B cell (primary cell): ENCODE data around the gene HMOX2. TPM values are rescaled to one million over a fixed set of nuclear protein-coding genes. Genes with fewer than 3 reads are reported as not detected.

Experiments
- ATAC-seq: fragments of 200-7000 bp; cut with Tn5 transposase; one replicate; pipeline ENCODE4 v1.10.0; 2021; ENCODE audit warnings: low read depth, mild to moderate bottlenecking, moderate number of reproducible peaks, moderate library complexity
- CTCF ChIA-PET: fragments of 350-600 bp; sonication (Branson Sonifier 250); formaldehyde crosslinking; loops from one replicate; lab custom pipeline; 2021; ENCODE audit warnings: antibody characterized with exemption, inconsistent platforms; lab: Charles Lee
- POLR2A ChIA-PET: fragments of 350-600 bp; sonication (Branson Sonifier 250); formaldehyde crosslinking; loops from one replicate; lab custom pipeline; 2021; ENCODE audit warnings: antibody characterized with exemption; lab: Charles Lee
- DNase-seq: peaks from one replicate; pipeline ENCODE4 v3.0.0; 2013
- H2AFZ ChIP-seq: 2 replicates; pipeline ENCODE4 v1.6.1; 2012; ENCODE audit warnings: mild to moderate bottlenecking, low read depth, low read length; ENCODE audit not compliant: insufficient read depth, poor library complexity, severe bottlenecking
- H3K27ac ChIP-seq, 2 donors: 1 replicate in 1 of 2; 2 replicates in 1 of 2; pipeline ENCODE4 v1.5.1; 2012 to 2013; ENCODE audit warnings: low read length in 2 of 2, mild to moderate bottlenecking in 2 of 2, moderate library complexity in 1 of 2
- H3K27me3 ChIP-seq, 4 experiments: fragments of 200-600 bp in 1 of 4; sonication (generic) in 1 of 4; replicated peaks in 1 of 4; 1 replicate in 2 of 4; 2 replicates in 2 of 4; pipeline versions ENCODE4 v1.6.1 to v1.7.0; 2013 to 2016; ENCODE audit warnings: low read length in 3 of 4, mild to moderate bottlenecking in 2 of 4, mixed read lengths in 1 of 4, moderate library complexity in 1 of 4; ENCODE audit not compliant: insufficient read depth in 4 of 4, control insufficient read depth in 3 of 4; ENCODE audit errors: control extremely low read depth in 1 of 4
- H3K36me3 ChIP-seq, 2 experiments: replicated peaks in 1 of 2; 1 replicate in 1 of 2; 2 replicates in 1 of 2; pipeline versions ENCODE4 v1.6.1 to v1.7.1; 2013; ENCODE audit warnings: low read length in 1 of 2; ENCODE audit not compliant: insufficient read depth in 2 of 2, control insufficient read depth in 1 of 2; ENCODE audit errors: control extremely low read depth in 1 of 2, extremely low read depth in 1 of 2
- H3K4me1 ChIP-seq, 2 donors: fragments of 200-600 bp in 1 of 2; sonication (generic) in 1 of 2; 1 replicate in 1 of 2; 2 replicates in 1 of 2; pipeline versions ENCODE4 v1.5.1 to v1.6.1; 2013 to 2017; ENCODE audit warnings: low read length in 2 of 2; ENCODE audit not compliant: control insufficient read depth in 2 of 2, insufficient read depth in 2 of 2
- H3K4me2 ChIP-seq: replicated peaks from 2 replicates; pipeline ENCODE3; 2012; ENCODE audit warnings: mild to moderate bottlenecking, low read depth, low read length; ENCODE audit not compliant: poor library complexity, severe bottlenecking
- H3K4me3 ChIP-seq, 5 experiments: fragments of 200-600 bp in 1 of 5; sonication (generic) in 1 of 5; 1 replicate in 3 of 5; 2 replicates in 2 of 5; pipeline versions ENCODE4 v1.5.1 to v1.7.0; 2011 to 2016; ENCODE audit warnings: low read length in 4 of 5, mild to moderate bottlenecking in 4 of 5, low read depth in 2 of 5, control low read depth in 1 of 5, moderate library complexity in 1 of 5; ENCODE audit not compliant: insufficient read depth in 1 of 5; ENCODE audit errors: control extremely low read depth in 1 of 5, extremely low read depth in 1 of 5
- H3K79me2 ChIP-seq: fragments of 200-600 bp; sonication (generic); one replicate; pipeline ENCODE4 v1.6.0; 2016; ENCODE audit warnings: low read length; ENCODE audit not compliant: control insufficient read depth, insufficient read depth
- H3K9ac ChIP-seq: fragments of 200-600 bp; sonication (generic); 2 replicates; pipeline ENCODE4 v1.6.1; 2017; ENCODE audit warnings: mild to moderate bottlenecking, low read length, moderate library complexity
- H3K9me3 ChIP-seq, 3 donors: one replicate each; pipeline versions ENCODE4 v1.6.1 to v1.7.1; 2013; ENCODE audit warnings: low read length in 2 of 3; ENCODE audit not compliant: control insufficient read depth in 2 of 3, insufficient read depth in 1 of 3; ENCODE audit errors: control extremely low read depth in 1 of 3
- H4K20me1 ChIP-seq: 2 replicates; pipeline ENCODE4 v1.6.0; 2012; ENCODE audit warnings: mild to moderate bottlenecking, low read length; ENCODE audit not compliant: insufficient read depth, control insufficient read depth, poor library complexity, severe bottlenecking
- H3K27ac Mint-ChIP-seq: one replicate; pipeline ENCODE4 v1.8.0; 2021; ENCODE audit warnings: mixed read lengths
- H3K27me3 Mint-ChIP-seq: one replicate; pipeline ENCODE4 v1.8.0; 2021; ENCODE audit warnings: mixed read lengths
- H3K4me1 Mint-ChIP-seq: one replicate; pipeline ENCODE4 v1.8.0; 2021; ENCODE audit warnings: mixed read lengths
- H3K4me3 Mint-ChIP-seq: one replicate; pipeline ENCODE4 v1.8.0; 2021; ENCODE audit warnings: mixed read lengths
- H3K9me3 Mint-ChIP-seq: one replicate; pipeline ENCODE4 v1.8.0; 2022; ENCODE audit warnings: mixed read lengths; ENCODE audit not compliant: insufficient read depth
- EZH2 ChIP-seq: IDR thresholded peaks from 2 replicates; pipeline ENCODE4 v1.6.1; 2012; ENCODE audit warnings: borderline replicate concordance, low read depth, mild to moderate bottlenecking, moderate library complexity, low read length; ENCODE audit not compliant: insufficient read depth, poor library complexity, severe bottlenecking
- WGBS: methylation state at CpG from one replicate; pipeline ENCODE4 v1.1.5; 2013; ENCODE audit warnings: missing lambda C conversion rate; ENCODE audit not compliant: insufficient coverage; 5-methylcytosine and 5-hydroxymethylcytosine counted together
- intact Hi-C: fragments of 100-400 bp; cut with micrococcal nuclease; formaldehyde crosslinking; loops from one replicate; pipeline ENCODE4 v1.10.0; 2022
- polyA plus RNA-seq: library from polyadenylated mRNA; depleted of rRNA; stranded (reverse); fragments of >200 nt; gene quantifications from 2 replicates; pipeline ENCODE4 v1.2.3, GENCODE V29; 2012
- total RNA-seq, 2 donors: library from RNA; stranded (reverse); fragments of 120-200 nt in 1 of 2; gene quantifications; 1 replicate in 1 of 2; 2 replicates in 1 of 2; pipeline versions ENCODE4 v1.2.3 to v1.2.4, GENCODE V29; 2013 to 2022
- TF ChIP-seq, protein P1 (sequence below): fragments of 200-600 bp; IDR thresholded peaks from one replicate; pipeline ENCODE4 v1.8.0; 2022; ENCODE audit warnings: antibody characterized with exemption, mild to moderate bottlenecking

HMOX2 gene
- total and polyA plus RNA-seq, 2 donors (not counting 1 experiment from before 2014, with no cell fraction given) = 36.5 to 39.0 TPM

DNA sequence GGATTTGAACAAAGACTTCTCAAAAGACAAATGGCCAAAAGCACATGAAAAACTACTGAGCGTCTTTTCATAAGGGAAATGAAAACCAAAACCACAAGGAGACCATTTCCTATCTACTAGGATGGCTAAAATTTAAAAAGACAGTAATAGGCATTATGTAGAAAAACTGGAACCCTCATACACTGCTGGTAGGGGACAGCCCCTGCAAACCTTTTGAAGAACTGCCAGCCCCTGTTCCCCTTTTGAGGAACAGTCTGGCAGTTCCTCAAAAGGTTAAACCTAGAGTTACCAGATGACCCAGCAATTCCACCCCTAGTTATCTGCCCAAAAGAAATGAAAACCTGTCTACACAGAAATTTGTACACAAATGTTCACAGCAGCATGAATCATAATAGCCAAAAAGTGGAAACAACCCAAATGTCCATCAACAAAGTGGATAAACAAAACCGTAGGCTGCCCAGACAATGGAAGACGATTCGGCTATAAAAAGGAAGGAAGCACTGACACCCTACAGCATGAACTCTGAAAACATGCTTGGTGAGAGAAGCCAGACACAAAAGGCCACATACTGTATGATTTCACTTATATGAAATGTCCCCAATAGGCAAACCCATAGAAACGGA is 39.5 kb downstream of the HMOX2 start:
- no peaks in the 10 kb centered on the region for H3K27me3 Mint-ChIP-seq
- no peaks in the 10 kb centered on the region for H3K9me3 Mint-ChIP-seq
- DNase-seq (peak; percentile 68), ATAC-seq (peak; percentile 75)
- H2AFZ ChIP-seq = no peak overlapping the region
- 0% methylated on average over 1 of the region's 5 CpGs for WGBS
- ChIA-PET CTCF (interaction anchor here (2.5 to 2.9 kb wide), 2 partner anchors 9 to 33 kb away, joined by 7 to 20 read pairs; no protein-coding TSS in a partner anchor), POLR2A (interaction anchor here (0.6 kb wide), 1 partner anchor 17 kb away, joined by 3 read pairs; no protein-coding TSS in a partner anchor)
- no peaks in the 10 kb centered on the region for H3K9me3 ChIP-seq
- H3K27ac ChIP-seq = peak overlapping the region; percentile 43 to 75
- H3K9ac ChIP-seq = peak overlapping the region; percentile 31
- peak overlapping the region; percentile 78 for H3K4me3 Mint-ChIP-seq
- peak overlapping the region in 3 of 5 experiments; percentile 2 to 13 (median 3) for H3K4me3 ChIP-seq
- peak overlapping the region; percentile 86 for H3K27ac Mint-ChIP-seq
- H3K4me2 ChIP-seq = peak overlapping the region; percentile 62
- peaks cover 27 to 39% of the 10 kb centered on the region in 2 donors for H3K4me1 ChIP-seq
- peaks cover 34% of the 10 kb centered on the region for H3K4me1 Mint-ChIP-seq
- H3K36me3 ChIP-seq = peaks cover 0 to 27% of the 10 kb centered on the region in 2 experiments
- H4K20me1 ChIP-seq = peaks cover 11% of the 10 kb centered on the region
- intact Hi-C loops = loop anchor here (1.0 kb wide), 1 partner anchor 10 kb away; no protein-coding TSS in a partner anchor
- peaks cover 43% of the 10 kb centered on the region for H3K79me2 ChIP-seq
- H3K27me3 ChIP-seq = no peaks in the 10 kb centered on the region
- TF ChIP-seq EZH2 = no peak
- TF ChIP-seq, protein P1, sequence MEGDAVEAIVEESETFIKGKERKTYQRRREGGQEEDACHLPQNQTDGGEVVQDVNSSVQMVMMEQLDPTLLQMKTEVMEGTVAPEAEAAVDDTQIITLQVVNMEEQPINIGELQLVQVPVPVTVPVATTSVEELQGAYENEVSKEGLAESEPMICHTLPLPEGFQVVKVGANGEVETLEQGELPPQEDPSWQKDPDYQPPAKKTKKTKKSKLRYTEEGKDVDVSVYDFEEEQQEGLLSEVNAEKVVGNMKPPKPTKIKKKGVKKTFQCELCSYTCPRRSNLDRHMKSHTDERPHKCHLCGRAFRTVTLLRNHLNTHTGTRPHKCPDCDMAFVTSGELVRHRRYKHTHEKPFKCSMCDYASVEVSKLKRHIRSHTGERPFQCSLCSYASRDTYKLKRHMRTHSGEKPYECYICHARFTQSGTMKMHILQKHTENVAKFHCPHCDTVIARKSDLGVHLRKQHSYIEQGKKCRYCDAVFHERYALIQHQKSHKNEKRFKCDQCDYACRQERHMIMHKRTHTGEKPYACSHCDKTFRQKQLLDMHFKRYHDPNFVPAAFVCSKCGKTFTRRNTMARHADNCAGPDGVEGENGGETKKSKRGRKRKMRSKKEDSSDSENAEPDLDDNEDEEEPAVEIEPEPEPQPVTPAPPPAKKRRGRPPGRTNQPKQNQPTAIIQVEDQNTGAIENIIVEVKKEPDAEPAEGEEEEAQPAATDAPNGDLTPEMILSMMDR = no peak
